GM12878 (cell line): ENCODE data around the gene CXXC5. TPM values are rescaled to one million over a fixed set of nuclear protein-coding genes. Genes with fewer than 3 reads are reported as not detected.

Experiments used
- ATF7 ChIP-seq: fragments of 450-650 bp; IDR thresholded peaks from 2 replicates; pipeline ENCODE4 v1.6.1; 2016; ENCODE audit warnings: low read depth, mild to moderate bottlenecking
- CBX5 ChIP-seq: sonication (generic); IDR thresholded peaks from 2 replicates; pipeline ENCODE4 v1.6.1; 2016; ENCODE audit warnings: low read depth, moderate library complexity, mild to moderate bottlenecking, inconsistent platforms
- CHD1 ChIP-seq: IDR thresholded peaks from 2 replicates; pipeline ENCODE4 v1.6.1; 2012; ENCODE audit warnings: low read depth, low read length, improper control_type of control experiment
- CHD4 ChIP-seq: fragments of 200-600 bp; sonication (generic); IDR thresholded peaks from 2 replicates; pipeline ENCODE4 v1.6.1; 2016; ENCODE audit warnings: mild to moderate bottlenecking
- EP300 ChIP-seq, 2 experiments: fragments of 150-350 bp in 1 of 2; IDR thresholded peaks; 2 replicates each; pipeline ENCODE4 v1.6.1; 2011 to 2012; ENCODE audit warnings: low read depth in 2 of 2, low read length in 2 of 2, borderline replicate concordance in 1 of 2, improper control_type of control experiment in 1 of 2, inconsistent platforms in 1 of 2; ENCODE audit not compliant: control insufficient read depth in 1 of 2
- ESRRA ChIP-seq: IDR thresholded peaks from 2 replicates; pipeline ENCODE4 v1.6.1; 2012; ENCODE audit warnings: mild to moderate bottlenecking, low read length, improper control_type of control experiment
- HCFC1 ChIP-seq: fragments of 150-350 bp; IDR thresholded peaks from 2 replicates; pipeline ENCODE4 v1.6.1; 2014; ENCODE audit warnings: low read length
- HDAC2 ChIP-seq: fragments of 200-600 bp; sonication (generic); IDR thresholded peaks from 2 replicates; pipeline ENCODE4 v1.6.1; 2017
- IKZF1 ChIP-seq: fragments of 450-650 bp; conservative IDR thresholded peaks from 2 replicates; pipeline ENCODE4 v1.6.1; 2017; ENCODE audit warnings: antibody characterized with exemption, mild to moderate bottlenecking
- KAT2A ChIP-seq: conservative IDR thresholded peaks from 2 replicates; pipeline ENCODE4 v1.6.1; 2011; ENCODE audit warnings: low read depth, low read length; ENCODE audit not compliant: control insufficient read depth
- KLF5 ChIP-seq: fragments of 450-650 bp; IDR thresholded peaks from 2 replicates; pipeline ENCODE4 v1.6.1; 2014; ENCODE audit warnings: mild to moderate bottlenecking; ENCODE audit not compliant: partially characterized antibody
- LARP7 ChIP-seq: fragments of 450-650 bp; IDR thresholded peaks from 2 replicates; pipeline ENCODE4 v1.6.1; 2017; ENCODE audit warnings: mild to moderate bottlenecking
- MTA3 ChIP-seq: IDR thresholded peaks from 2 replicates; pipeline ENCODE4 v1.6.1; 2012; ENCODE audit warnings: low read length, inconsistent platforms, borderline replicate concordance
- MXI1 ChIP-seq: fragments of 150-350 bp; IDR thresholded peaks from 2 replicates; pipeline ENCODE4 v1.6.1; 2011; ENCODE audit warnings: low read depth, mild to moderate bottlenecking, inconsistent platforms, low read length, improper control_type of control experiment
- NBN ChIP-seq: fragments of 450-650 bp; IDR thresholded peaks from 2 replicates; pipeline ENCODE4 v1.6.1; 2016
- NKRF ChIP-seq: fragments of 450-650 bp; conservative IDR thresholded peaks from 2 replicates; pipeline ENCODE4 v1.6.1; 2017; ENCODE audit warnings: mild to moderate bottlenecking, moderate library complexity
- NR2C2 ChIP-seq: IDR thresholded peaks from 2 replicates; pipeline ENCODE4 v1.6.1; 2011; ENCODE audit warnings: borderline replicate concordance, low read depth; ENCODE audit not compliant: control insufficient read depth, insufficient read length
- PKNOX1 ChIP-seq: fragments of 450-650 bp; IDR thresholded peaks from 2 replicates; pipeline ENCODE4 v1.6.1; 2016; ENCODE audit warnings: mild to moderate bottlenecking
- RB1 ChIP-seq: fragments of 450-650 bp; formaldehyde crosslinking; IDR thresholded peaks from 2 replicates; pipeline ENCODE4 v1.6.1; 2017; ENCODE audit warnings: mild to moderate bottlenecking, borderline replicate concordance
- SMAD5 ChIP-seq: IDR thresholded peaks from 2 replicates; pipeline ENCODE4 v1.6.1; 2016; ENCODE audit warnings: antibody characterized with exemption, low read depth
- SRF ChIP-seq, 2 experiments: IDR thresholded peaks; 2 replicates each; pipeline ENCODE4 v1.6.1; 2011; ENCODE audit warnings: low read depth in 2 of 2, low read length in 2 of 2, mild to moderate bottlenecking in 1 of 2, moderate library complexity in 1 of 2
- STAT3 ChIP-seq: IDR thresholded peaks from 2 replicates; pipeline ENCODE4 v1.6.1; 2011; ENCODE audit warnings: low read depth, low read length, improper control_type of control experiment
- ZNF24 ChIP-seq: fragments of 450-650 bp; IDR thresholded peaks from 2 replicates; pipeline ENCODE4 v1.6.1; 2017; ENCODE audit warnings: antibody characterized with exemption, mild to moderate bottlenecking
- ZNF274 ChIP-seq: IDR thresholded peaks from one replicate; pipeline ENCODE4 v1.8.0; 2011; ENCODE audit not compliant: insufficient read length, insufficient read depth
- ZNF592 ChIP-seq: fragments of 450-650 bp; IDR thresholded peaks from 2 replicates; pipeline ENCODE4 v1.6.1; 2017; ENCODE audit warnings: mild to moderate bottlenecking, moderate library complexity
- ZNF622 ChIP-seq: fragments of 450-650 bp; IDR thresholded peaks from 2 replicates; pipeline ENCODE4 v1.6.1; 2017; ENCODE audit warnings: mild to moderate bottlenecking, inconsistent platforms
- polyA plus RNA-seq, 11 experiments: library from polyadenylated mRNA; depleted of rRNA in 4 of 11; unstranded in 6 of 11; stranded (reverse) in 5 of 11; fragments of >200 nt; fragmentation: Nextera tagmentation in 4 of 11; fragmentation: Illumina TruSeq in 1 of 11; extraction: Ambion mirVana in 4 of 11; extraction: Trizol in 1 of 11; gene quantifications; 1 replicate in 1 of 11; 2 replicates in 10 of 11; pipeline versions ENCODE4 v1.2.1 to v1.2.3, GENCODE V29; 2011 to 2016; ENCODE audit warnings: inconsistent platforms in 2 of 11, missing spikeins in 2 of 11, low read depth in 1 of 11
- total RNA-seq, 4 experiments: library from RNA; depleted of rRNA in 3 of 4; stranded (reverse); fragments of >200 nt in 3 of 4; fragmentation: Illumina TruSeq in 1 of 4; extraction: Trizol in 1 of 4; gene quantifications; 2 replicates each; pipeline versions ENCODE4 v1.2.1 to v1.2.3, GENCODE V29; 2013 to 2021

The CXXC5 gene
- total and polyA plus RNA-seq, 10 of the 15 experiments (the other 5 are each of a cell fraction or from before 2014, with no cell fraction given), result 1.8 to 90.8 (median 40.7) TPM

GRCh38 chr5:139668064-139668880, 20.1 kb downstream of the CXXC5 start (continued):
- TF ChIP-seq CHD4 (no peak), ATF7 (peak; percentile 15; the same call in 1 of the 2 replicates), SMAD5 (0 out of 2 replicates have a peak, but pooled peaks have one; percentile 33), CHD1 (no peak), EP300 (IDR thresholded peaks at IDR 0.05; ENCODE audit: borderline replicate concordance in 1 of 2, control insufficient read depth in 1 of 2, low read depth in 2 of 2, low read length in 2 of 2) (no peak; a peak in 1 of 4 replicates), RB1 (no peak; the same call in 1 of the 2 replicates), KLF5 (no peak), NBN (no peak), LARP7 (peak; percentile 88), ZNF622 (no peak), ZNF274 (no peak), SRF (IDR thresholded peaks at IDR 0.05; ENCODE audit: low read depth in 2 of 2, low read length in 2 of 2) (no peak), MXI1 (0 out of 2 replicates have a peak, but pooled peaks have one; percentile 24), HCFC1 (no peak), ESRRA (no peak), IKZF1 (peak; percentile 92), ZNF24 (peak; percentile 84), CBX5 (no peak), NKRF (peak; percentile 74), KAT2A (no peak), HDAC2 (no peak), PKNOX1 (peak; percentile 42; the same call in 1 of the 2 replicates), STAT3 (no peak), MTA3 (no peak), ZNF592 (peak; percentile 75; the same call in 1 of the 2 replicates), NR2C2 (no peak)
